ENCODE measurements around the gene SLC12A6. TPM values are rescaled to one million over a fixed set of nuclear protein-coding genes. Genes with fewer than 3 reads are reported as not detected.

SLC12A6 gene
- total RNA-seq, 6 experiments from 2014 or later, result 5.6 to 10.9 (median 7.5) TPM

- WGBS (ENCODE audit: insufficient coverage, low coverage, low lambda C conversion rate, missing lambda C conversion rate), result 68% methylated on average over 4 of the region's 4 CpGs
- Histone ChIP-seq H3K36me3 (no peaks in the 10 kb centered on the region), H3K27me3 (no peaks in the 10 kb centered on the region), H3K9me3 (no peaks in the 10 kb centered on the region), H3K27ac (peak overlapping the region in 2 of 3 donors; percentile 43), H3K4me1 (peaks cover 0 to 3% (median 0%) of the 10 kb centered on the region in 4 donors), H3K4me3 (no peak overlapping the region)
- TF ChIP-seq POLR2A (IDR thresholded peaks at IDR 0.05), result no peak
- TF ChIP-seq CTCF (IDR thresholded peaks at IDR 0.05), result no peak
- ATAC-seq, result no peak
- no peak for DNase-seq
- intact Hi-C loops (cut with DNase I), result no loop called here
These were observed 2.9 kb downstream of the SLC12A6 start for GRCh38 chr15:34334672-34335071.

- no peak for DNase-seq
- Histone ChIP-seq H3K4me3 (no peak overlapping the region), H3K27me3 (no peaks in the 10 kb centered on the region), H3K27ac (no peak overlapping the region), H3K9me3 (no peaks in the 10 kb centered on the region), H3K4me1 (peaks cover 0 to 3% (median 0%) of the 10 kb centered on the region in 4 donors), H3K36me3 (no peaks in the 10 kb centered on the region)
- 100% methylated on average over 6 of the region's 6 CpGs for WGBS (ENCODE audit: insufficient coverage, low coverage, low lambda C conversion rate, missing lambda C conversion rate)
- no peak for TF ChIP-seq CTCF (IDR thresholded peaks at IDR 0.05)
- TF ChIP-seq POLR2A (IDR thresholded peaks at IDR 0.05), result no peak
- no peak for ATAC-seq
- intact Hi-C loops (cut with DNase I), result no loop called here
These were observed 4.9 kb downstream of the SLC12A6 start for GRCh38 chr15:34332553-34333120.

GRCh38 chr15:34331809-34332208, 5.8 kb downstream of the SLC12A6 start:
- 73% methylated on average over 2 of the region's 2 CpGs for WGBS (ENCODE audit: insufficient coverage, low coverage, low lambda C conversion rate, missing lambda C conversion rate)
- TF ChIP-seq CTCF (IDR thresholded peaks at IDR 0.05), result no peak
- TF ChIP-seq POLR2A (IDR thresholded peaks at IDR 0.05), result no peak

GRCh38 chr15:34330279-34330678, 7.3 kb downstream of the SLC12A6 start:
- intact Hi-C loops (cut with DNase I), result no loop called here
- H3K36me3 ChIP-seq, result no peaks in the 10 kb centered on the region
- no peaks in the 10 kb centered on the region for H3K9me3 ChIP-seq
- no peak for DNase-seq
- H3K27ac ChIP-seq, result no peak overlapping the region
- whole genome bisulfite sequencing (ENCODE audit: insufficient coverage, low coverage, low lambda C conversion rate, missing lambda C conversion rate), result 92% methylated on average over 5 of the region's 5 CpGs
- no peak overlapping the region for H3K4me3 ChIP-seq
- ATAC-seq, result no peak
- no peaks in the 10 kb centered on the region for H3K27me3 ChIP-seq
- H3K4me1 ChIP-seq, result no peaks in the 10 kb centered on the region
- TF ChIP-seq CTCF (IDR thresholded peaks at IDR 0.05) (no peak), POLR2A (IDR thresholded peaks at IDR 0.05) (no peak)

More at GRCh38 chr15:34331809-34332208, 5.8 kb downstream of the SLC12A6 start:
- H3K27ac ChIP-seq, result no peak overlapping the region
- H3K4me3 ChIP-seq, result no peak overlapping the region
- no peak for ATAC-seq
- no peaks in the 10 kb centered on the region for H3K36me3 ChIP-seq
- no peaks in the 10 kb centered on the region for H3K27me3 ChIP-seq
- intact Hi-C loops (cut with DNase I), result no loop called here
- no peak for DNase-seq
- no peaks in the 10 kb centered on the region for H3K9me3 ChIP-seq
- H3K4me1 ChIP-seq, result peaks cover 0 to under 1% (median 0%) of the 10 kb centered on the region in 4 donors

All from right lobe of liver (tissue), 6 donors.